Mesothelial cell of epicardium (in vitro differentiated cells): ENCODE data around the gene CPTP. TPM values are rescaled to one million over a fixed set of nuclear protein-coding genes. Genes with fewer than 3 reads are reported as not detected.

Experiments used
- DNase-seq, 2 experiments: peaks; one replicate each; pipeline ENCODE4 v3.0.0; 2021; ENCODE audit warnings: low spot score in 2 of 2; ENCODE audit not compliant: unreplicated experiment in 2 of 2
- H3K27ac Mint-ChIP-seq: 2 replicates; pipeline ENCODE4 v1.8.0; 2021; ENCODE audit warnings: mixed read lengths
- H3K27me3 Mint-ChIP-seq: 2 replicates; pipeline ENCODE4 v1.8.0; 2021; ENCODE audit warnings: low read depth, mixed read lengths
- H3K36me3 Mint-ChIP-seq: 2 replicates; pipeline ENCODE4 v1.8.0; 2021; ENCODE audit warnings: mixed read lengths
- H3K4me1 Mint-ChIP-seq: 2 replicates; pipeline ENCODE4 v1.8.0; 2021; ENCODE audit warnings: mixed read lengths
- H3K4me3 Mint-ChIP-seq: 2 replicates; pipeline ENCODE4 v1.8.0; 2021; ENCODE audit warnings: mild to moderate bottlenecking, moderate library complexity, mixed read lengths
- H3K9me3 Mint-ChIP-seq: 2 replicates; pipeline ENCODE4 v1.8.0; 2021; ENCODE audit warnings: mixed read lengths
- CTCF ChIP-seq: fragments of 200-600 bp; sonication (generic); IDR thresholded peaks from one replicate; pipeline ENCODE4 v1.5.0; 2021; ENCODE audit warnings: antibody characterized with exemption; ENCODE audit not compliant: unreplicated experiment
- total RNA-seq: library from RNA; stranded (reverse); gene quantifications from 3 replicates; pipeline ENCODE4 v1.2.1, GENCODE V29; 2021

CPTP gene
- total RNA-seq, 1 donor from 2014 or later = 17.8 TPM

- no peak for DNase-seq
- H3K27me3 Mint-ChIP-seq = no peaks in the 10 kb centered on the region
- no peak overlapping the region for H3K4me3 Mint-ChIP-seq
- no peaks in the 10 kb centered on the region for H3K36me3 Mint-ChIP-seq
- TF ChIP-seq CTCF = no peak
- peaks cover 35% of the 10 kb centered on the region for H3K4me1 Mint-ChIP-seq
- peak overlapping the region; percentile 70 for H3K27ac Mint-ChIP-seq
- H3K9me3 Mint-ChIP-seq = no peaks in the 10 kb centered on the region
Observed at GRCh38 chr1:1360506-1361169, 36.0 kb downstream of the CPTP start.

GRCh38 chr1:1361233-1361981, 36.8 kb downstream of the CPTP start:
- no peaks in the 10 kb centered on the region for H3K27me3 Mint-ChIP-seq
- DNase-seq = no peak
- TF ChIP-seq CTCF = no peak
- H3K27ac Mint-ChIP-seq = peak overlapping the region; percentile 90
- H3K9me3 Mint-ChIP-seq = no peaks in the 10 kb centered on the region
- no peaks in the 10 kb centered on the region for H3K36me3 Mint-ChIP-seq
- H3K4me1 Mint-ChIP-seq = peaks cover 35% of the 10 kb centered on the region
- no peak overlapping the region for H3K4me3 Mint-ChIP-seq

- no peak for TF ChIP-seq CTCF
- no peak for DNase-seq
- no peaks in the 10 kb centered on the region for H3K36me3 Mint-ChIP-seq
- no peak overlapping the region for H3K4me3 Mint-ChIP-seq
- H3K27me3 Mint-ChIP-seq = no peaks in the 10 kb centered on the region
- peaks cover 35% of the 10 kb centered on the region for H3K4me1 Mint-ChIP-seq
- peak overlapping the region; percentile 90 for H3K27ac Mint-ChIP-seq
- no peaks in the 10 kb centered on the region for H3K9me3 Mint-ChIP-seq
Observed at GRCh38 chr1:1361982-1362423, 37.4 kb downstream of the CPTP start.

DNA sequence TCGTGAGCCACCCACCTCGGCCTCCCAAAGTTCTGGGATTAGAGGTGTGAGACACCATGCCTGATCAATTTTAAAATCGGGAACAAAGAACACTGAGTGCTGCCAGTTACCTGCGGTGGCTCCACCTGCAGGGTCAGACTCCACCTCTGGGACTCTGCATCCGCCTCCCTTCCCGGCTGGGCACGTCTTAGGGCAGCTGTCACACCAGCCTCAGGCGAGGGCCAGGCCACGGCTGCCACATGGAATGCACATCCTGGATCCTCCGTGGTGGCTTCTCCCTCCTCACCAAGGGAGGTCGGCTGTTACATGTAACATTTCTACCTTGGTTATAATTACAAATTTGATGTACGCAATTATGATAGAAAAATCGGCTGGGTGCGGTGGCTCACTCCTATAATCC, 39.7 kb downstream of the CPTP start:
- no peak overlapping the region for H3K27ac Mint-ChIP-seq
- peaks cover 19% of the 10 kb centered on the region for H3K4me1 Mint-ChIP-seq
- TF ChIP-seq CTCF = no peak
- no peaks in the 10 kb centered on the region for H3K27me3 Mint-ChIP-seq
- H3K9me3 Mint-ChIP-seq = no peaks in the 10 kb centered on the region
- H3K36me3 Mint-ChIP-seq = no peaks in the 10 kb centered on the region
- no peak for DNase-seq
- H3K4me3 Mint-ChIP-seq = no peak overlapping the region

- Mint-ChIP-seq H3K36me3 (no peaks in the 10 kb centered on the region), H3K27ac (no peak overlapping the region), H3K4me1 (peaks cover 7% of the 10 kb centered on the region), H3K27me3 (no peaks in the 10 kb centered on the region), H3K4me3 (no peak overlapping the region), H3K9me3 (no peaks in the 10 kb centered on the region)
- no peak for DNase-seq
- no peak for TF ChIP-seq CTCF
Observed at GRCh38 chr1:1365875-1366698, 41.5 kb downstream of the CPTP start.
